GM21529 (cell line): Measurements from ENCODE around the gene IMMT.
A peak's percentile ranks its signal among the peaks of the same experiment; 100 is the strongest.
"Not testable (repeated sequence)": the region's sequence is repeated elsewhere in the genome, so short reads cannot be mapped to it uniquely, and the experiment has no call there.

Source experiments
- ATAC-seq: cut with Tn5 transposase; IDR thresholded peaks from one replicate; pipeline ENCODE4 v1.9.1; 2021; ENCODE audit not compliant: unreplicated experiment

Gene IMMT

DNA sequence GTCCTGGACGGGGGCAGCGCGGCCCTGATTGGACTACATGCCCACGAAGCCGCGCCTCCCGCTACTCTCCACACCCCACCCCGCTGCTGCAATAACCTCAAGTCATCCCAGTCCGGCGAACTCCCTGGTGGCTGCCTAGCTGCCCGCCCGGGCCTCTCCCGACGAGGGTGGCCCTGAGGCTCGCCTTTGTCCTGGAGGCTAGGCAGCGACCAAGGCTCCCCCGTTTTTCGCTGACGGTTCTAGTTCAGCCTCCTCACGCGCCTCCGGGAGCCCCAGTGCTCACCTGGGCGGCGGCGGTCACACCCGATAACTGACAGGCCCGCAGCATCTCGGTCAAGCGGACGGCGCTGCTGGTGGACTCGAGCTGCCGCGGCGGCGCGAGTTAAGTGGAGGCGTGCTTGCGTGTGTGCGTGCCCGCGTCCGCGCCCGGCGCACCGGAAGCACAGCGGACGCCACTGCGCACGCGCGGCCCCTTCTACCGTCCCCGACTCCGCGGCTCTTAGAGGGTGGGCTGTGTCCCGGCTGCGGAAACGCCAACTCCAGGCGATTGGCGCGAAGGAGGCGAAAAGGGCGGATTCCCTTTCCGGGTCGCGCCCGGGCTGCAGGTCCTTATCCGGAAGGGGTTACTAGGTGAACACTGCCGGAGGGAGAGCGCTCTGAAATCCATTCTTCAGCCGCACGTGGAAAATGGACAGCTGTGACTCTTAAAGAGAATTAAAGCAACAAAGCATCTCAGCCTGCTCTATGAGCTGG lies at the start of gene IMMT:
Gene IMMT (minus strand): TSS at position 408 of the 753 bp plus-strand sequence. CDS start 80 bp downstream, at position 328.
- peak; percentile 88 for ATAC-seq

DNA sequence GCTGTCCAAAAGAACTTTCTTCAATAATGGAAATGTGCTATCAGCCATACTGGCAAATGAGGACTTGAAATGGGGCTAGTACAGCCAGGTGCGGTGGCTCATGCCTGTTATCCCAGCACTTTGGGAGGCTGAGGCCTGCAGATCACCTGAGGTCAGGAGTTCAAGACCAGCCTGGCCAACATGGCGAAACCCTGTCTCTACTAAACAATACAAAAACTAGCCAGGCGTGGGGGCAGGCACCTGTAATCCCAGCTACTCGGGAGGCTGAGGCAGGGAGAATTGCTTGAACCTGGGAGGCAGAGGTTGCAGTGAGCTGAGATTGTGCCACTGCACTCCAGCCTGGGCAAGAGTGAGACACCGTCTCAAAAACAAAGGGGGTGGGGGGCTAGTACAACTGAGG lies 49.5 kb upstream of the IMMT start:
- ATAC-seq = not testable (repeated sequence)

DNA sequence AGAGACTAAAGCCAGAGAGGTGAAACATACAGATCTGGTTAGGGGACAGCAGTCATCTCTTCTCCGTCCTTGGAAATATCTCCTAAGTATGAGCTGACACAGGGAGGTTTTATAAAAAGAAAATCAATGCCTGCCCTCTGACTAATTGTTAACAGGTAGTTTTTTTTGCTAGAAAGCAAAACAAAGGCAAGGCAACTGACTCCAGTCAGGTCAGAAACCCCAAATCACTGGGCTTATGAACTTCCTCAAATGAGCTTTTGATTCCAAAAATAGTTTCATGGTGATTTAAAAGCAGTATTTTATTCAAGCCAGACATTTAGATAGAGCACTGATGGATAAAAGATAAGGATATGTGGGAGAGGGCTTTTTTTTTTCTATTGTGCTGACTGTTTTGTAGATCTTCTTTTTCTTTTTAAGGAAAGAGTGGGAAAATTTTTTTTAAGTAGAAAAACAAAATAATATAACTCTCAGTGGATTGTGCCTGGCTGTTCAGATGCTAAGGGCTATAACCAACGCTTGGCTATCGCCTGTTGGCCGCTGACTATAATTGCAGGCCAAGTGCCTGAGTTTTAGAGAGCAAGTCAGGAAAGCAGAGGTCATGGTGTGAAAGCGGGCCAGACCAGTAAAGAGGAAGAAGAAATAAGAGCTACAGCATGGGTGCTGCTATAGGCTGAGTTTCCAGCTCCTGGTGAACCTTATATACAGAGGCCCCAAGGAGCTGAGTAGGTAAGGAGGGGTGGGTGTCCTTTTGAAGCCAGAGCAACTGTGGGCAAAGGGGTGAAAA lies 48.9 kb upstream of the IMMT start:
- ATAC-seq = peak; percentile 48

DNA sequence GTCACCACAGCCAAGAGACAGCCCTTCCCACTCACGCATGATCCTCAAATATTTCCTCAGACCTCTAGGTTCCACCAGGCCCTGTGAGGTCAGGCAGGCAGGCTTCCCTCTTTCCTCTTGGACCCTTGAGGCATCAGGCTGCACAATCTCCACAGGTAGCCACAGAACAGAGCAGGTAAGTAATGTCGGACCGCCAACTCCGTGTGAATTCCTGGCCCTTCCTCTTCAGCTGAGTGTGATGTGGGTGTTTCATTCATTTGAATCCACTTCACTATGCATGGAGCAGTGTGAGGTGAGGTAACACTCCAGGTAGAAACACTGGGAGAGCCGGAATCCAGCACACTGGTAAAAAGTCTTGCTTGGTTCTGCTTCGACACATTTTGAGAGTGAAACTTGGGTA lies 48.0 kb upstream of the IMMT start:
- ATAC-seq = no peak

DNA sequence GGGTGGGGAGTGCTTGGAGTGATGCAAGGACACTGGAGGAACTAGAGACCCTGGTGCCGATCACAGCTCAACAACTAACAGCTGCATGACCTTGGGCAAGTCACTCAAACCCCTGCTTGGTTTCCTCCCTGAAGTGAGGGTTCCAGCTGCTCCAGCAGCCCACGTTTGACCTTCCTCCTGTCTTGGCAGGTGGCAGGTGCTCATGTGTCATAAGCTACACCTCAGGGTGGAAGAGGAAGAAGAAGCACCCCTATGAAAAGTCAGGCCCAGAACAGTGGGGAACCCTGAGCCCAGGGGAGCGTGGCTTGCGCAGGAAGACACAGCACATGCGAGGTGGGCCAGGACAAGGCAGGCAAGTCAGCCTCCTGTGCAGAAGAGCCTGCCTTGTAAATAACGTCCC lies 46.3 kb upstream of the IMMT start:
- no peak for ATAC-seq

DNA sequence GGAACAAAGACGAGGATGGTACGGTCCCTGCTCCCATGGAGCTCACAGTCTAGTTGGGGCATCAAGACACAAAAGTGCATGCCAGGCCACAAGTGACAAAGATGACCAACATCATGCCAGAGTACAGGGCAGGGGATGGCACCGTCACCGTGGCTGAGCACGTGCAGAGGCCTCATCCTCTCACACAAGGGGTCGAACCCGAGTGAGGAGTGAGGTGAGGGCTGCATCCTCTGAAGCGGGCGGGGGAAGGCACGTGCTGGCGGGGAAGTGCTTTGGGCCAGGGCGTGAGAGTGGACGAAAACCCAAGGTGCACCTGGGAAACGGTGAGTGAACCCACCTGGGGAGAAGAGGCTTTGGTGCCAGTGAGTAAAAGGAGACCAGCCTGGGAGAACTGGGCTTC lies 45.0 kb upstream of the IMMT start:
- no peak for ATAC-seq

DNA sequence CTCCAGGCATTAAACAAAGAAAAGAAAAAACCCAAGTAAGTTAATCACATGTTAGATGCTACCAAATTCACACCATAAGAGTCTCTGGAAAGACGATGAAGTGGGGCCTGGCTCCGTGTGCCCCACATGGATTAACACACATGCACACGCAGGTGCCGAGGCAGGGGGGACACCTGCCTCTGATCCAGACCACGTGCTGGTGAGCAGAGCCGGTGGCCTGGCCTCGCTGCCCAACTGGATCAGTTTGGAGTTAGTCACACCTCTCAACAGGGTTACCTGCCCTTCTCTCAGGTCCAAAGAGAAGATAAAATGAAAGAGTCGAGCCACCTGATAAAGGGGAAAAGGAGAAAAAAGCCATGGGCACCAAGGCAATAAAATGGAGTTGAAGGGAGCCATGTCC lies 44.5 kb upstream of the IMMT start:
- ATAC-seq = no peak

DNA sequence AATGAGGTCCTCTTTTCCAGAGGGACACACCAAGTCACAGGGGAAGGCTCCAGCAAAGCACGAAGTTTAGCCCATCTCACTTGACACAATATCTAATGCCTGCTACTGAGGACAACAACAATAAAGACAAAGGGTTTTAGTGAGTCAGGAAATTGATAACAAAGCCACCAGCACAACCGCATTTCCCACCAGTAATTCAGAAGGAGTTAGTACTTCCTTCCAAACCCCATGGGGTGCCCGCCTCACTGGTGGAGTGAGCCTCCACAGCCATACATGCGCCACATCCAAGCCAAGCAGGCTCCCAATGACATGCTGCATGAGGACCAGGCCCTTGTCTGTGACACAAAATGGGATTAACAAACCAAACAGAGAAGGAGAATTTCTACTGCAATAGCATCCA lies 44.1 kb upstream of the IMMT start:
- ATAC-seq = no peak

DNA sequence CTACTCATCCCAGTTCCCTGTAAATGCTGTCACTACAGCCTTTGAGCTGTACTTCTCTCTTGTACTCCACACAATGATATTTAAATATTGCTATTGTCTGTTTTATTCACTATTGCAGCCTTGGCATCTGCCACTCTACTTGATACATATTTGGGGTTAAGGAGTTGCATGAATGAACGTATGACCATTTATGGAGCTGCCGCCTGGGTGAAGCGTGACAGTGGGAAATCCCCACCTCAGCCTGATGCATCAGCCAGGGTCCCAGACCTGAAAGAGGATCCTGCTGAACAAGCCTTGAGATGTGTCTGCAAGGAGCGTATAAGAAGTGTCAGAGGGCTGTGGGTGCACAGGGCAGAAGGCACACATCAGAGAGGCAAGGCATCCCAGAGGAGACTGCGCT lies 43.1 kb upstream of the IMMT start:
- peak; percentile 93 for ATAC-seq

DNA sequence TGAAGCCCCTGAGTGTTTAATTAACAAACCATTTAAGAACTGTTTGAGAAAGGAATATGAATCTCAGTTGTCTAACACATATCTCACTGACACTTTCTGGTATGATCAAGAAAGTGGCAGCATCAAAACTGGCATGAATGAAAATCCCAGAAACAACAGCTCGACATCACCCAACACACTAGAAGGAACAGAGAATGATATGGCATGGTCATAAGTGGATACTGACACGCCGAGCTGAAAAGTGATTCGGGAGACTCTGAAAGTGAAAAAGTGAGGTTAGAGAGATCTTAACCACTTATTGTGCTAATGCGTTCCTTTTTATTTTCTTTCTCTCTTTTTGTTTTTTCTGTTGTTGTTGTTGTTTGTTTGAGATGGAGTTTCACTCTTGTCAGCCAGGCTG lies 41.9 kb upstream of the IMMT start:
- ATAC-seq = no peak

DNA sequence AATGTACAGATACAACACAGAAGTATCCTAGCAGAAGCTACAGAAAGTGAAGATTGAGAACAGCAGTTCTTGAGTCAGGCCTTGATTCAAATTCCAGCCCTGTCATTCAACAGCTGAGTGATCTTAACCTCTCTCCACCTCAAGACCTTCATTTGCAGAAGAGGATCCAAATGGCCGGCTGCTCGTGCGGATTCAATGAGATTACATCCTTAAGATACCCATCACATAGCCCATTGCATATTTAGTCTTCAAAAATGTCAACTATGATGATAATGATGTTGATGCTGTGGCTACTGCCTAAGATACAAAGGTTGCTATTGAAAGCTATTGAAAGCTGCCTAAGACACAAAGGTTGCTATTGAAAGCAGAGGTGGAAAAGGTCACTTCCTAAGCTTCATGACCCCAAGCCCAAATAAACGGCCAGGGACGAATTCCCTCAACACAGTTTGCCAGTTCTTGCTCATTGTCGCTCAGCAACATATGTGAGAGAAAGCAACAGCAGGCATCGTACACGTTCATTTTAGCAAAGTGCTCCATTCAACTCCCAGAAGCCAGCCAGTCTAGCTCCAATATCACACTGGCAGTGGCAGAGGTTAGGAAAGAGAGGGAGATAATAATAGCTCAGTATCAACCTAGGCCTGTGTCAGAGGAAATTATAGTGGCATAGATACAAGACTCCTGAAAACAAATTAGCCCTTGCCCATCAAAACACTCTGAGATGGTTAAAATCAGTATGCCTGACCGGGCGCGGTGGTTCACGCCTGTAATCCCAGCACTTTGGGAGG lies 40.1 kb upstream of the IMMT start:
- no peak for ATAC-seq

DNA sequence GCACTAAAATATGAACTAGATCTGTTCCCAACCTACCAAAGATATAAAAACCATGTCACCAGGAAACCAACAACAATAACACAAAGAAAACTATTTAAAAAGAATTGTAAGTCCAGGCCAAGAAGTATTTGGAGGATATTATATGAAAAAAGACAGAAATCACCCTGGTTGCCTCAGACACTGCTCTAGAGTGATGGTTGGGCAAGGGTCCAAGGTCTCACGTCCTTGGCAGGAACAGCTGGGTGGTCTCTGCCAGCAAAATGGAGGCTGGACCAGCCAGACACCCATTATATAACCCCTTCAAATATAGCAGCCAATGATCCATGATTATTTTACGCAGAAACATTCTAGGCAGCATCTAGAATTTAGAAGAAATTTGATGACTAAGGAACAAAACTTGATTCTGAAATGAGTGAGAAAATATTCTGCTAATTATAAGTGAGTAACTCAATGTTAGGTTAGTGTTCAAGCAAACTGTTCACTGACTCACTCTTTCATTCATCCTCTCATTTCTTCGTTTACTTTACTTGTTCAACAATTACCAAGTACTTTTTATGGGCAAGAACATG lies 39.4 kb upstream of the IMMT start:
- ATAC-seq = no peak

DNA sequence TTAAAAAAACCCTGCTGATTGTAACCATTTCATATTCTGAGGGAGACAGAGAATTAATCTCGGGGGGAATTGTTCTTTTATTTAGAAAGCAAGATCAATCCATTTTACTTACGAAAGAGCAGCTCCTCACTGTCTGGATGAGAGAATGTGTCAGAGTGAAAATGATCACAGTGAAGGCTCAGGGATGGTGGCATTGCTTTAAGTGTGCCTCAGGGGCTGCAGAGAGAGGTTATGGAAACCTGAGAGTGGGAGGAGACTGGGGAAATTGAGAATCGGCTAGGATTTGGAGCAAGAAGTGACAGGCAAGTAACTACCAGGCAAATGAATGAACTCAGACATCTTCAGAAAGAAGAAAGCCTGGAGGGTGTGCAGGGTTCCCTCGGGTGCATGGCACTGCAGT lies 38.2 kb upstream of the IMMT start:
- ATAC-seq = no peak

DNA sequence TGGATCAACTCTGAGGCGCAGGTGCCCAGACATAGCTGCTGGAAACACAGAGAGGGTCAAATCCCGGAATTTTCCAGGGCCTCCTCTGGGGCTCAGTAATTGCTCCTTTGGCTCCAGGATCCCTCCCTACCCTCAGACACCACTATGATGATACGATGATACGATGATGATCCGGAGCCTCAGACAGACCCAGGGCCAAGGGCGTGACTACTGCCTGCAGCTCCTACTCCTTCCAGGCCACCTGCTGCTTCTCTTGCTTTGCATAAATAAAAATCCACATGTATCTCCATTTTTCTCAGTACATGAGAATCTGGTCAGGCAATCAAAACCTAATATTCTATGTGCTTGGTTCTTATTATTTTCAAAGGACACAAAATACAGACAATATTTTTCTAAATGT lies 37.6 kb upstream of the IMMT start:
- ATAC-seq = no peak

DNA sequence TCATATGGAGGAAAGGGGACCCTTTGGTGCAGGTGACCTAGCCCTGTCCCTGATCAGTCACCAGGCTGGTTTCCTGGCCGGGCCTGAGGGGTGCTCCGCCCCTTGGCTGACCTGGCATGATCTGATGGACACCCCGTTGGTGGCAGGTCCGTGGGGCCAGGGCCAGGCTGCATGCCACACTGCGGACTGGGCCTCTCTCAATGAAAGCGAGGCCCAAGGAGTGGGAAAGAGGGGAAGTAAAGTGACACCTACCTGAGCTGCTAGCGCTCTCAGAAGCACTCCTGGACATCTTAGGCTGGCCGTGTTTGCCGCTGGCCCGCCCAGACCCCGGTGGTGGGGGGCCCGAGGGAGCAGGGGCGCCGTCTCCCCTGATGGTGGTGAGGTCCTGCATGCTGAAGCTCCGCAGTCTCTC lies 37.1 kb upstream of the IMMT start:
- no peak for ATAC-seq

DNA sequence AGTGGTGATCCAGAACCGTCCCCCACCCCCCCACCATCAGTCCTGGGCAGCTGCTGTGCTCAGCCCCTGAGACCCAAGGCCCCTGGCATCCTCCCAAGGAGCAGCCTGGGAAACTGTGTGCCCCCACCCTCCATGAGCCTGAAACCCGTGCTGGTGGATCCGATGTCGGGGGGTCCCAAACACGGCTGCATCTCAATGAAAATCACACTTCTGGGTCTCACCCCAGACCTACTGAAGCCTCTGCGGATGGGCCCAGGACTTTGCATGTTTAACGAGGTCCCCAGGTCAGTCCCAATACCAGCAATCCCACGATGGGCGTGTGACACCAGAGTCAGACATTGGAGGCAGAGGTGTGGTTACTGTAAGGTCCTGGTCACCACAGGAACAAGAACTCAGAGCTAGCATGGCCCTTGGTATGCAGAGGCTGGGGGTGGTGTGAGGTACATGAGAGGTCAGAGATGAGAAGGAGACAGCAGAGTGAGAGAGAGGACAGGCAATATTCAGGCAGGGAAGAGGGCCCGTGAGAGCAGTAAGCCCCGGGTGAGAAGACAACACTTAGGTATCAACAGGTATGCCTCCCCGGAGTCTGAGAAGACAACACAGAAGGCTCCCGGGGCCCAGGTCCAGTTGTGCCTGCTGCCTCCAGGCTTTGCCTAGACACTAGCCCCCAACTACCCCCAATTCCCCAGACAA lies 36.6 kb upstream of the IMMT start:
- ATAC-seq = no peak

DNA sequence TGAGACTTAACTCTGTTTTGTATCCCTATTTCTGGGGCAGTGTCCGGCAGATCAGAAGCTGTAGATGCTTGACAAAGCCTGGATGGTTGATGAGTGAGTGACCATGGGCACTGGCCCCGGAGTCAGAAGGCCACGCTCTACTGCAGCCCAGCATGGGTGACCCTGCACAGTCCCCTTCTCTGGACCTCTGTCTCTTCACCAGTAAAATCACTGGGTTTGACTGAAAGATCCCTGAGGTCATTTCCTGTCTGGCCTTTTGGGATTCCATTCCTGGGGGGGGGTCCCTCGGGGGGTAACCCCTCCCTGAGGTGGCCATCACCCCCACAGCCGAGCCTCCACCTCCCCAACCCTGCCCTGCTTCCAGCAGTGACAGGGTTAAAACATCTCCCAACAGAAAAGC lies 35.7 kb upstream of the IMMT start:
- no peak for ATAC-seq

DNA sequence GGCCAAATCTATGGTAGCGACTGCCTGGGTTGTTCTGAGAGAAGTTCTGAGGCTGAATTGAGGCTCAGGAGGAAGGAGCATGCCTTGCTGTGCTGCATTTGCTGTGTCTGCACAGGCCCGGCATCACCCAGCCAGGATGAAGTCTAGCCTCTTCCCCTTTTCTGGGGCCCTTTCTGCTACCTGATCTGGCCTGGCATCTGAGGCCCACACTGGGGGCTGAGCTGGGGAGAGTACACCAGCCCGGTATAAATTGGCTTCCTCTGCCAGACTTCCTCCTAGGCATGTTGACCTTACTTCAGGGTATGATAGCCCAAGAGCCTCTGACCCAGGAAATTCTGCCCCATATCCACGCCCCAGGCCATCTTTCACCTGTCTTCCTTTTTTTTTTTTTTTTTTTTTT lies 34.0 kb upstream of the IMMT start:
- no peak for ATAC-seq

DNA sequence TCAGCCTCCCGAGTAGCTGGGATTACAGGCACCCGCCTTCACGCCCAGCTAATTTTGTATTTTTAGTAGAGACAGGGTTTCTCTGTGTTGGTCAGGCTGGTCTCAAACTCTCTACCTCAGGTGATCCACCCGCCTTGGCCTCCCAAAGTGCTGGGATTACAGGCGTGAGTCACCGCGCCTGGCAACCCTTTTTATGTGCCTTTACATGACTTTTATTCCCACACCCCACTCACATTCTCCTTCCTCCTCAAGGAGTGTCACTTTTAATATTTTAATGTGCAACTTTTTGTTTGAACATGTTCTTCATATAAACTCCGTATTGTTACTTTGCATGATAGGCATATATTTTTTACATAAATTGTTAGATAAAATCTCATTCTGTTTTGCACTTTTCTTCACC lies 33.3 kb upstream of the IMMT start:
- ATAC-seq = not testable (repeated sequence)

DNA sequence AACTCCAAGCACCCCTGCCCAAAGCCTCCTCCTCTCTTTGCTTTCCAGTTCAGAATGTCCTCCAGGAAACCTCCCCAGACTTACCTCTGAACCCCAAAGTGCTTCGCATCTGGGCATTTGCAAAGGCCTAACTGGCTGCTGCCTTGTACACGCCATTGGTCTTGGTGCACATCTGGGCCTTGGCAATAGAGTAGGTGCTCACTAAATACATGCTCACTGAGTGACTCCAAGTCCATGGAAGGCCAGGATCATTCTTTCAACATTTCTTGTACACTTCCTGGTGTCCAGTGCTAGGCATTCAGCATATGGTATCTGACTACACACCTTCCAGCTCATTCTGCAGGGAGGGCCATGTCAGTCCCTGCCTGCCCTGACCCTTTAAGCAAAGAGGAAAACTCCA lies 32.4 kb upstream of the IMMT start:
- no peak for ATAC-seq
